WTC11 (cell line): ENCODE data around the gene SMYD3. TPM values are rescaled to one million over a fixed set of nuclear protein-coding genes. Genes with fewer than 3 reads are reported as not detected.

Experiments
- ATAC-seq: fragments of 200-7000 bp; cut with Tn5 transposase; 2 replicates; pipeline ENCODE4 v1.10.0; 2021; ENCODE audit warnings: mild to moderate bottlenecking, moderate library complexity
- CTCF ChIA-PET: fragments of 300-600 bp; sonication (Branson Sonifier 250); formaldehyde crosslinking; loops from one replicate; lab custom pipeline; 2021; ENCODE audit warnings: antibody characterized with exemption; lab: Charles Lee
- POLR2A ChIA-PET: fragments of 350-600 bp; sonication (Branson Sonifier 250); formaldehyde crosslinking; loops from one replicate; lab custom pipeline; 2021; ENCODE audit warnings: antibody characterized with exemption; lab: Charles Lee
- DNase-seq: peaks from one replicate; pipeline ENCODE4 v3.0.0; 2021; ENCODE audit warnings: low spot score
- H3K27ac Mint-ChIP-seq: 2 replicates; pipeline ENCODE4 v1.8.0; 2021; ENCODE audit warnings: mixed read lengths
- H3K27me3 Mint-ChIP-seq: 2 replicates; pipeline ENCODE4 v1.8.0; 2021; ENCODE audit warnings: low read depth, mild to moderate bottlenecking, moderate library complexity, mixed read lengths
- H3K36me3 Mint-ChIP-seq: 2 replicates; pipeline ENCODE4 v1.8.0; 2021; ENCODE audit warnings: mixed read lengths
- H3K4me1 Mint-ChIP-seq: 2 replicates; pipeline ENCODE4 v1.8.0; 2022; ENCODE audit warnings: mixed read lengths
- H3K4me3 Mint-ChIP-seq: 2 replicates; pipeline ENCODE4 v1.8.0; 2021; ENCODE audit warnings: mild to moderate bottlenecking, moderate library complexity, mixed read lengths
- H3K9me3 Mint-ChIP-seq: 2 replicates; pipeline ENCODE4 v1.8.0; 2021; ENCODE audit warnings: mixed read lengths
- ATF1 ChIP-seq: sonication (generic); formaldehyde crosslinking; IDR thresholded peaks from 2 replicates; pipeline ENCODE4 v1.8.1; 2023; ENCODE audit warnings: mild to moderate bottlenecking, moderate library complexity, missing genetic modification reagents
- CDX4 ChIP-seq: fragments of 250-450 bp; sonication (Bioruptor Pico); IDR thresholded peaks from 2 replicates; pipeline ENCODE4 v1.9.0; 2021; ENCODE audit warnings: moderate library complexity, mild to moderate bottlenecking, inconsistent platforms, borderline replicate concordance
- CTCF ChIP-seq: fragments of 200-600 bp; IDR thresholded peaks from 2 replicates; pipeline ENCODE4 v1.8.0; 2022; ENCODE audit warnings: antibody characterized with exemption
- ETV6 ChIP-seq: sonication (generic); formaldehyde crosslinking; IDR thresholded peaks from 2 replicates; pipeline ENCODE4 v1.8.1; 2022; ENCODE audit warnings: mild to moderate bottlenecking, missing genetic modification reagents
- FOXK1 ChIP-seq: sonication (generic); formaldehyde crosslinking; IDR thresholded peaks from 2 replicates; pipeline ENCODE4 v1.8.0; 2022; ENCODE audit warnings: mild to moderate bottlenecking, moderate library complexity, missing genetic modification reagents
- FOXP1 ChIP-seq: sonication (generic); formaldehyde crosslinking; IDR thresholded peaks from 2 replicates; pipeline ENCODE4 v1.8.0; 2022; ENCODE audit warnings: missing genetic modification reagents, mild to moderate bottlenecking, moderate library complexity, borderline replicate concordance
- GABPB1 ChIP-seq: sonication (generic); formaldehyde crosslinking; IDR thresholded peaks from 2 replicates; pipeline ENCODE4 v1.8.1; 2023; ENCODE audit warnings: mild to moderate bottlenecking, missing genetic modification reagents
- JAZF1 ChIP-seq: fragments of 250-450 bp; sonication (Bioruptor Pico); IDR thresholded peaks from 2 replicates; pipeline ENCODE4 v1.9.0; 2021; ENCODE audit warnings: moderate library complexity, mild to moderate bottlenecking, inconsistent platforms
- NFATC4 ChIP-seq: fragments of 250-450 bp; sonication (Bioruptor Pico); IDR thresholded peaks from 2 replicates; pipeline ENCODE4 v1.9.0; 2021; ENCODE audit warnings: mild to moderate bottlenecking
- NR1H2 ChIP-seq: sonication (generic); formaldehyde crosslinking; IDR thresholded peaks from 2 replicates; pipeline ENCODE4 v1.9.0; 2021; ENCODE audit warnings: mild to moderate bottlenecking, moderate library complexity, missing genetic modification reagents
- NR3C1 ChIP-seq: sonication (generic); formaldehyde crosslinking; conservative IDR thresholded peaks from 2 replicates; pipeline ENCODE4 v1.8.1; 2023; ENCODE audit warnings: low read depth, mild to moderate bottlenecking, missing genetic modification reagents
- TEAD4 ChIP-seq: sonication (generic); formaldehyde crosslinking; IDR thresholded peaks from 2 replicates; pipeline ENCODE4 v1.8.0; 2022; ENCODE audit warnings: mild to moderate bottlenecking, missing genetic modification reagents
- USF2 ChIP-seq: sonication (generic); formaldehyde crosslinking; IDR thresholded peaks from 2 replicates; pipeline ENCODE4 v1.8.1; 2023; ENCODE audit warnings: mild to moderate bottlenecking, missing genetic modification reagents, moderate library complexity
- ZMAT4 ChIP-seq: fragments of 250-450 bp; sonication (Bioruptor Pico); IDR thresholded peaks from 2 replicates; pipeline ENCODE4 v1.9.0; 2021; ENCODE audit warnings: mild to moderate bottlenecking
- ZNF121 ChIP-seq: sonication (generic); formaldehyde crosslinking; IDR thresholded peaks from 2 replicates; pipeline ENCODE4 v1.8.0; 2023; ENCODE audit warnings: missing genetic modification reagents
- ZNF232 ChIP-seq: sonication (generic); formaldehyde crosslinking; IDR thresholded peaks from 2 replicates; pipeline ENCODE4 v1.8.0; 2022; ENCODE audit warnings: mild to moderate bottlenecking, missing genetic modification reagents
- ZNF317 ChIP-seq: sonication (generic); formaldehyde crosslinking; IDR thresholded peaks from 2 replicates; pipeline ENCODE4 v1.8.1; 2023; ENCODE audit warnings: low read depth, mild to moderate bottlenecking, moderate library complexity, missing genetic modification reagents, borderline replicate concordance
- ZNF671 ChIP-seq: fragments of 250-450 bp; sonication (Bioruptor Pico); IDR thresholded peaks from 2 replicates; pipeline ENCODE4 v1.8.0; 2021; ENCODE audit warnings: mild to moderate bottlenecking
- ZSCAN18 ChIP-seq: fragments of 250-450 bp; sonication (Bioruptor Pico); IDR thresholded peaks from 2 replicates; pipeline ENCODE4 v2.1.2; 2022; ENCODE audit warnings: mild to moderate bottlenecking, moderate library complexity
- total RNA-seq: library from RNA; stranded (reverse); gene quantifications from 3 replicates; pipeline ENCODE4 v1.2.3, GENCODE V29; 2021
- TF ChIP-seq, protein P1 (sequence below): sonication (generic); formaldehyde crosslinking; IDR thresholded peaks from 2 replicates; pipeline ENCODE4 v1.8.1; 2023; ENCODE audit warnings: mild to moderate bottlenecking, missing genetic modification reagents, moderate library complexity
- TF ChIP-seq, protein P2 (sequence below): sonication (generic); formaldehyde crosslinking; IDR thresholded peaks from 2 replicates; pipeline ENCODE4 v1.8.1; 2023; ENCODE audit warnings: mild to moderate bottlenecking, missing genetic modification reagents, borderline replicate concordance
- TF ChIP-seq, protein P3 (sequence below): sonication (generic); formaldehyde crosslinking; IDR thresholded peaks from 2 replicates; pipeline ENCODE4 v1.8.0; 2022; ENCODE audit warnings: missing genetic modification reagents

SMYD3 gene
- total RNA-seq, 1 experiment from 2014 or later = 21.4 TPM

GRCh38 chr1:246302251-246302625 is 204.8 kb downstream of the SMYD3 start (continued):
- TF ChIP-seq CTCF = no peak
- TF ChIP-seq FOXK1 (CRISPR knock-in tag) = no peak
- TF ChIP-seq, protein P1, sequence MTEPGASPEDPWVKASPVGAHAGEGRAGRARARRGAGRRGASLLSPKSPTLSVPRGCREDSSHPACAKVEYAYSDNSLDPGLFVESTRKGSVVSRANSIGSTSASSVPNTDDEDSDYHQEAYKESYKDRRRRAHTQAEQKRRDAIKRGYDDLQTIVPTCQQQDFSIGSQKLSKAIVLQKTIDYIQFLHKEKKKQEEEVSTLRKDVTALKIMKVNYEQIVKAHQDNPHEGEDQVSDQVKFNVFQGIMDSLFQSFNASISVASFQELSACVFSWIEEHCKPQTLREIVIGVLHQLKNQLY (CRISPR knock-in tag) = no peak
- no peak for TF ChIP-seq ETV6 (CRISPR knock-in tag)
- no peak for TF ChIP-seq USF2 (CRISPR knock-in tag)
- no peak for TF ChIP-seq JAZF1 (CRISPR knock-in tag)
- TF ChIP-seq TEAD4 (CRISPR knock-in tag) = no peak
- TF ChIP-seq ATF1 (CRISPR knock-in tag) = no peak

- H3K36me3 Mint-ChIP-seq = no peaks in the 10 kb centered on the region
- H3K9me3 Mint-ChIP-seq = no peaks in the 10 kb centered on the region
- H3K27ac Mint-ChIP-seq = no peak overlapping the region
- POLR2A ChIA-PET = no interaction called here
- no peaks in the 10 kb centered on the region for H3K27me3 Mint-ChIP-seq
- H3K4me1 Mint-ChIP-seq = peaks cover 6% of the 10 kb centered on the region
- ATAC-seq = no peak
- CTCF ChIA-PET = interaction anchor here (1.2 kb wide), 1 partner anchor 40 kb away, joined by 3 read pairs; no protein-coding TSS in a partner anchor
- no peak overlapping the region for H3K4me3 Mint-ChIP-seq
- no peak for DNase-seq
- TF ChIP-seq NR3C1 (CRISPR knock-in tag) (no peak), ZMAT4 (CRISPR knock-in tag) (no peak), ZNF232 (CRISPR knock-in tag) (no peak), ZNF317 (CRISPR knock-in tag) (no peak), FOXP1 (CRISPR knock-in tag) (no peak), ZNF121 (CRISPR knock-in tag) (no peak), CDX4 (CRISPR knock-in tag) (no peak), NR1H2 (no peak), NFATC4 (CRISPR knock-in tag) (no peak), ZSCAN18 (CRISPR knock-in tag) (no peak), GABPB1 (CRISPR knock-in tag) (no peak), ZNF671 (CRISPR knock-in tag) (no peak)
- TF ChIP-seq, protein P2, sequence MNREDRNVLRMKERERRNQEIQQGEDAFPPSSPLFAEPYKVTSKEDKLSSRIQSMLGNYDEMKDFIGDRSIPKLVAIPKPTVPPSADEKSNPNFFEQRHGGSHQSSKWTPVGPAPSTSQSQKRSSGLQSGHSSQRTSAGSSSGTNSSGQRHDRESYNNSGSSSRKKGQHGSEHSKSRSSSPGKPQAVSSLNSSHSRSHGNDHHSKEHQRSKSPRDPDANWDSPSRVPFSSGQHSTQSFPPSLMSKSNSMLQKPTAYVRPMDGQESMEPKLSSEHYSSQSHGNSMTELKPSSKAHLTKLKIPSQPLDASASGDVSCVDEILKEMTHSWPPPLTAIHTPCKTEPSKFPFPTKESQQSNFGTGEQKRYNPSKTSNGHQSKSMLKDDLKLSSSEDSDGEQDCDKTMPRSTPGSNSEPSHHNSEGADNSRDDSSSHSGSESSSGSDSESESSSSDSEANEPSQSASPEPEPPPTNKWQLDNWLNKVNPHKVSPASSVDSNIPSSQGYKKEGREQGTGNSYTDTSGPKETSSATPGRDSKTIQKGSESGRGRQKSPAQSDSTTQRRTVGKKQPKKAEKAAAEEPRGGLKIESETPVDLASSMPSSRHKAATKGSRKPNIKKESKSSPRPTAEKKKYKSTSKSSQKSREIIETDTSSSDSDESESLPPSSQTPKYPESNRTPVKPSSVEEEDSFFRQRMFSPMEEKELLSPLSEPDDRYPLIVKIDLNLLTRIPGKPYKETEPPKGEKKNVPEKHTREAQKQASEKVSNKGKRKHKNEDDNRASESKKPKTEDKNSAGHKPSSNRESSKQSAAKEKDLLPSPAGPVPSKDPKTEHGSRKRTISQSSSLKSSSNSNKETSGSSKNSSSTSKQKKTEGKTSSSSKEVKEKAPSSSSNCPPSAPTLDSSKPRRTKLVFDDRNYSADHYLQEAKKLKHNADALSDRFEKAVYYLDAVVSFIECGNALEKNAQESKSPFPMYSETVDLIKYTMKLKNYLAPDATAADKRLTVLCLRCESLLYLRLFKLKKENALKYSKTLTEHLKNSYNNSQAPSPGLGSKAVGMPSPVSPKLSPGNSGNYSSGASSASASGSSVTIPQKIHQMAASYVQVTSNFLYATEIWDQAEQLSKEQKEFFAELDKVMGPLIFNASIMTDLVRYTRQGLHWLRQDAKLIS (CRISPR knock-in tag) = no peak
- TF ChIP-seq, protein P3, sequence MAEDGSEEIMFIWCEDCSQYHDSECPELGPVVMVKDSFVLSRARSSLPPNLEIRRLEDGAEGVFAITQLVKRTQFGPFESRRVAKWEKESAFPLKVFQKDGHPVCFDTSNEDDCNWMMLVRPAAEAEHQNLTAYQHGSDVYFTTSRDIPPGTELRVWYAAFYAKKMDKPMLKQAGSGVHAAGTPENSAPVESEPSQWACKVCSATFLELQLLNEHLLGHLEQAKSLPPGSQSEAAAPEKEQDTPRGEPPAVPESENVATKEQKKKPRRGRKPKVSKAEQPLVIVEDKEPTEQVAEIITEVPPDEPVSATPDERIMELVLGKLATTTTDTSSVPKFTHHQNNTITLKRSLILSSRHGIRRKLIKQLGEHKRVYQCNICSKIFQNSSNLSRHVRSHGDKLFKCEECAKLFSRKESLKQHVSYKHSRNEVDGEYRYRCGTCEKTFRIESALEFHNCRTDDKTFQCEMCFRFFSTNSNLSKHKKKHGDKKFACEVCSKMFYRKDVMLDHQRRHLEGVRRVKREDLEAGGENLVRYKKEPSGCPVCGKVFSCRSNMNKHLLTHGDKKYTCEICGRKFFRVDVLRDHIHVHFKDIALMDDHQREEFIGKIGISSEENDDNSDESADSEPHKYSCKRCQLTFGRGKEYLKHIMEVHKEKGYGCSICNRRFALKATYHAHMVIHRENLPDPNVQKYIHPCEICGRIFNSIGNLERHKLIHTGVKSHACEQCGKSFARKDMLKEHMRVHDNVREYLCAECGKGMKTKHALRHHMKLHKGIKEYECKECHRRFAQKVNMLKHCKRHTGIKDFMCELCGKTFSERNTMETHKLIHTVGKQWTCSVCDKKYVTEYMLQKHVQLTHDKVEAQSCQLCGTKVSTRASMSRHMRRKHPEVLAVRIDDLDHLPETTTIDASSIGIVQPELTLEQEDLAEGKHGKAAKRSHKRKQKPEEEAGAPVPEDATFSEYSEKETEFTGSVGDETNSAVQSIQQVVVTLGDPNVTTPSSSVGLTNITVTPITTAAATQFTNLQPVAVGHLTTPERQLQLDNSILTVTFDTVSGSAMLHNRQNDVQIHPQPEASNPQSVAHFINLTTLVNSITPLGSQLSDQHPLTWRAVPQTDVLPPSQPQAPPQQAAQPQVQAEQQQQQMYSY (CRISPR knock-in tag) = no peak
Measured at GRCh38 chr1:246301553-246302250, 205.4 kb downstream of the SMYD3 start.
